Measurements from ENCODE around the gene MAML2. TPM values are rescaled to one million over a fixed set of nuclear protein-coding genes. Genes with fewer than 3 reads are reported as not detected.

Gene MAML2
- total and polyA plus RNA-seq, 10 donors = 2.7 to 43.4 (median 27.2) TPM

DNA sequence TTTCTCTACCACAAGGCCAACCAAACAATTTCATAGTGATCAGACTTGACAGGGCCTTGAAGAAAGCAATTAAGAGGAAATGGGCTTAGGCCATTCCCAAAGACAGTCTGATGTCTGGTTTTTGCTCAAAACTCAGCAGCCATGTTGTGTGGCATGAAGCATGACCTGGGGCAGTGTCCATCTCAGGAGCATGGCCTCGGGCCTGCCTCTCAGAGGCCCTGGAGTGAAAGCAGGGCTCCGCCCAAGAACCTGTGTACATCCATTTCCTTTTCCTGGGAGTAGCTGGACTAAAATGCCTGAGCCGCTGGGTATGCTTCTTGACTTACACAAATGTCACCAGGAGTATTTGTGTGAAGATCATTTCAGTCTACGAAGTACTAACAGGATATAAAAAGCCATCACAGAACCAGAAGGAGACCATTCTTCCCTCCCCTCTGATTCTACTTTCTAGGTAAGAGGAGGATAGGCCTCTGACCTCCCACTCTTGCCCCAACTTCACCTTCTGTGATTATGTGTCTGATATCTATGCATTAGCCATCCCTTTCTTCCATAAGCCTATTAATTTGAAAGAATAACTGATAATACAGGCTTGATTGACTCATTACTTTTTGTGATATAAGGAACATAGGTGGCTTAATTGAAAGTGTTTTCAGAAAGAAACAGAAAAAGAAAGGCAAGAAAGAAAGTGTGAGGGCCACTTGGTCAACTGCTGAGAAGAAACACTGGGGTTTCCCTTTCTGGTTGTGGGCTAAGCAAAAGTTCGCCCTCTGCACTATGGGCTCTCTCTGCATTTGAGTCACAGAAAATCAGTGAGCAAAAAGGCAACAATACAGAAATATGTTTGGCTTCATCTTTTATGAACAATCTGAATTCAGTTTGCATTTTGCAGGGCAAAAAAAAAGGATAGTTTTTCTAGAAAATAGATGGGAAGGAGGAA, 230.5 kb downstream of the MAML2 start:
- H3K9me3 ChIP-seq = no peaks in the 10 kb centered on the region
- intact Hi-C loops (cut with DNase I; ENCODE audit: low total_unique reads) = no loop called here
- no peak overlapping the region for H3K4me3 ChIP-seq
- 69 to 87% (median 84%) methylated on average over 5 of the region's 5 CpGs for WGBS, 5 donors
- no peak for DNase-seq
- peaks cover 0 to 22% (median 0%) of the 10 kb centered on the region in 6 donors for H3K4me1 ChIP-seq
- no peaks in the 10 kb centered on the region for H3K27me3 ChIP-seq (replicated peaks in 1 of 7)
- peaks cover 0 to 11% (median 0%) of the 10 kb centered on the region in 6 donors for H3K36me3 ChIP-seq
- peak overlapping the region in 5 of 8 donors; percentile 3 to 45 (median 28) for H3K27ac ChIP-seq
- TF ChIP-seq, protein P1, sequence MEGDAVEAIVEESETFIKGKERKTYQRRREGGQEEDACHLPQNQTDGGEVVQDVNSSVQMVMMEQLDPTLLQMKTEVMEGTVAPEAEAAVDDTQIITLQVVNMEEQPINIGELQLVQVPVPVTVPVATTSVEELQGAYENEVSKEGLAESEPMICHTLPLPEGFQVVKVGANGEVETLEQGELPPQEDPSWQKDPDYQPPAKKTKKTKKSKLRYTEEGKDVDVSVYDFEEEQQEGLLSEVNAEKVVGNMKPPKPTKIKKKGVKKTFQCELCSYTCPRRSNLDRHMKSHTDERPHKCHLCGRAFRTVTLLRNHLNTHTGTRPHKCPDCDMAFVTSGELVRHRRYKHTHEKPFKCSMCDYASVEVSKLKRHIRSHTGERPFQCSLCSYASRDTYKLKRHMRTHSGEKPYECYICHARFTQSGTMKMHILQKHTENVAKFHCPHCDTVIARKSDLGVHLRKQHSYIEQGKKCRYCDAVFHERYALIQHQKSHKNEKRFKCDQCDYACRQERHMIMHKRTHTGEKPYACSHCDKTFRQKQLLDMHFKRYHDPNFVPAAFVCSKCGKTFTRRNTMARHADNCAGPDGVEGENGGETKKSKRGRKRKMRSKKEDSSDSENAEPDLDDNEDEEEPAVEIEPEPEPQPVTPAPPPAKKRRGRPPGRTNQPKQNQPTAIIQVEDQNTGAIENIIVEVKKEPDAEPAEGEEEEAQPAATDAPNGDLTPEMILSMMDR (IDR thresholded peaks at IDR 0.05 in 8 of 11, conservative IDR thresholded peaks at IDR 0.05 in 3 of 11) = no peak
- TF ChIP-seq POLR2AphosphoS5 (IDR thresholded peaks at IDR 0.05) (no peak), POLR2A (IDR thresholded peaks at IDR 0.05) (no peak)

DNA sequence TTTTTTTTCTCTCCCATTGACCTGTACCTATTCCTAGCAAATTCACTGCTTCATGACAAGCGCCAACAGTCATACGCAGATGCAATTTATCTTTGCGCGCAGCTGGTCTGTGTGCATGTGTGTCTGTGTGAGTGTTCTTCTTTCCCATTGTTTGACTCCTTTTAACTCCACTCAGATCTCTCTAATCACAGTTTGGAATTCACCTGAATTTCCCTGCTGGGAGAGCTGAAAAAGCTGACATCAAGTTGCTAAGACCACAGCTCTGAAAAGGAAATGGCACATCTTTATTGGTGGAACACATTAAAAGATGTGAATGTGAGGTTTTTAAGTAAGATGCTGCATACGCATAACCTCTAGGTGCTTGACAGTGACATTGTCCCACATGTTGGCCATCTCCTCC, 231.7 kb downstream of the MAML2 start:
- WGBS, 5 donors = 94 to 98% (median 97%) methylated on average over 5 of the region's 5 CpGs
- H3K9me3 ChIP-seq = no peaks in the 10 kb centered on the region
- H3K4me1 ChIP-seq = peaks cover 0 to 22% (median 0%) of the 10 kb centered on the region in 6 donors
- no peaks in the 10 kb centered on the region for H3K27me3 ChIP-seq (replicated peaks in 1 of 7)
- H3K4me3 ChIP-seq = no peak overlapping the region
- peaks cover 0 to 9% (median 0%) of the 10 kb centered on the region in 6 donors for H3K36me3 ChIP-seq
- TF ChIP-seq POLR2A (IDR thresholded peaks at IDR 0.05) (no peak), POLR2AphosphoS5 (IDR thresholded peaks at IDR 0.05) (no peak)
- TF ChIP-seq, protein P1 (IDR thresholded peaks at IDR 0.05 in 8 of 11, conservative IDR thresholded peaks at IDR 0.05 in 3 of 11) = no peak
- H3K27ac ChIP-seq = no peak overlapping the region
- intact Hi-C loops (cut with DNase I; ENCODE audit: low total_unique reads) = no loop called here
- DNase-seq = no peak

DNA sequence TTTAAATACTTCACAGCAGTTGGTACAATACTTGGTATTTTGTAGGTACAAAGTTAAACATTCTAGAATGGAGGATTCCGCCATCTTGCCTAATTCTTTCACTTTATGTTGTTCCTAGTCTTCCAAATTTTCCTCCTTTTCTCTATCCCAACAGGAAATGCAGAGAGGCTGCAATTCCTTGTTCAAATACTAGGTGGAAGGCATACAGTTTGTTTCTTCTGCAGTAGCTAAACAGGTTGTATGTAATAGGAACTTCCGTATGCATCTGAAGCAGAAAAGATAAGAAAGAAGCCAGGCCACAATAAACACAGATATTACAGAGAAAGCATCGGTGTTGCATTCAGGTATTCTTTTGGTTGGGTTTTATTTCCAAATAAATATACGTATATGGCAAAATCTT, 232.7 kb downstream of the MAML2 start:
- no peaks in the 10 kb centered on the region for H3K9me3 ChIP-seq
- no peaks in the 10 kb centered on the region for H3K27me3 ChIP-seq (replicated peaks in 1 of 7)
- H3K27ac ChIP-seq = no peak overlapping the region
- 94 to 97% (median 95%) methylated on average over 4 of the region's 4 CpGs for WGBS, 5 donors
- intact Hi-C loops (cut with DNase I; ENCODE audit: low total_unique reads) = no loop called here
- H3K36me3 ChIP-seq = no peaks in the 10 kb centered on the region
- no peak for DNase-seq
- H3K4me3 ChIP-seq = no peak overlapping the region
- TF ChIP-seq POLR2AphosphoS5 (IDR thresholded peaks at IDR 0.05) (no peak), POLR2A (IDR thresholded peaks at IDR 0.05) (no peak)
- TF ChIP-seq, protein P1 (IDR thresholded peaks at IDR 0.05 in 8 of 11, conservative IDR thresholded peaks at IDR 0.05 in 3 of 11) = no peak
- H3K4me1 ChIP-seq = peaks cover 0 to 27% (median 3%) of the 10 kb centered on the region in 6 donors

DNA sequence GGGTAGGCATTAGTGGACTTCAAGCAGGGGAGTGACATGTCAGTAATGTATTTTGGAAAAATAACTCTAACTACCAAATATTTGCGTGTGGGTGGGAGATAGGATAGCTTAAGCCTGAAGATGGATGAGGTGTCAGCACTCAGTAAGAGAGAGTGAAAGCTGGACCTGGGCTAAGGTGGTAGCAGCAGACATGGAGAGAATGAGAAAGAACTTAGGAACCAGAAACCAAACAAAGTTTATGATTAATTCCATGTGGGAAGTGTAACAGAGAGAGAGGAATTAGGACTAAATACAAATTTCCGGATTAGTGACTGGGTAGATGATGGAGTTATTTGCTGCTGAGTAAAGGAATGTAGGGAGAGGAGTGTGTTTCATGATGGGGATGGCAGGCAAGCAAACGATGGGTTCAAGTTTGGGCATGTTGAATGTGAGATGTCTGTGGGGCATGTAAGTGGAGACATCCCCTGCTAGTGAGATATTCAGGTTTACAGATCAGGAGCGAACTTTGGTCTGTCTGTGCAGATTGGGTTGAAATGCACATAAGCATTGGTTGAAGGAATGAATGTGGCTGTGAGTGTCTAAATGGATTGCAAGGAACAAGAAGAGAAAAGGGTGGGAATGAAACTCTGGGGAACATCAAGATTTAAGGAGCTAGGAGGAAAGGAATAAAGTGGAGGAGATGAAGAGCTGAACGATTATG, 233.5 kb downstream of the MAML2 start:
- Histone ChIP-seq H3K36me3 (no peaks in the 10 kb centered on the region), H3K9me3 (no peaks in the 10 kb centered on the region), H3K4me3 (no peak overlapping the region), H3K27ac (no peak overlapping the region), H3K27me3 (replicated peaks in 1 of 7) (no peaks in the 10 kb centered on the region), H3K4me1 (peaks cover 0 to 35% (median 10%) of the 10 kb centered on the region in 6 donors)
- WGBS, 5 donors = 88 to 91% (median 90%) methylated on average over 5 of the region's 5 CpGs
- intact Hi-C loops (cut with DNase I; ENCODE audit: low total_unique reads) = no loop called here
- no peak for DNase-seq
- TF ChIP-seq POLR2A (IDR thresholded peaks at IDR 0.05) (no peak), POLR2AphosphoS5 (IDR thresholded peaks at IDR 0.05) (no peak)
- TF ChIP-seq, protein P1 (IDR thresholded peaks at IDR 0.05 in 8 of 11, conservative IDR thresholded peaks at IDR 0.05 in 3 of 11) = no peak

Data from spleen (tissue), 11 donors.